DND-41 (cell line): Measurements from ENCODE around the gene HEYL.

Experiments used
- ATAC-seq: fragments of 200-7000 bp; cut with Tn5 transposase; 3 replicates; pipeline ENCODE4 v1.9.1; 2021; ENCODE audit warnings: low read depth; ENCODE audit not compliant: insufficient read depth
- DNase-seq: peaks from one replicate; pipeline ENCODE4 v3.0.0-alpha.2; 2020
- H2AFZ ChIP-seq: 2 replicates; pipeline ENCODE4 v1.6.0; 2012; ENCODE audit warnings: low read depth, low read length
- H3K27ac ChIP-seq: 2 replicates; pipeline ENCODE4 v1.5.1; 2012; ENCODE audit warnings: low read length, inconsistent platforms
- H3K27me3 ChIP-seq: fragments of 200-600 bp; sonication (generic); 2 replicates; pipeline ENCODE4 v1.6.0; 2012; ENCODE audit warnings: low read length, mild to moderate bottlenecking, inconsistent platforms; ENCODE audit not compliant: insufficient read depth, poor library complexity
- H3K36me3 ChIP-seq: 2 replicates; pipeline ENCODE4 v1.5.1; 2012; ENCODE audit warnings: low read length, inconsistent platforms; ENCODE audit not compliant: insufficient read depth
- H3K4me1 ChIP-seq: 2 replicates; pipeline ENCODE4 v1.5.1; 2012; ENCODE audit warnings: mild to moderate bottlenecking, low read length; ENCODE audit not compliant: insufficient read depth
- H3K4me2 ChIP-seq: 2 replicates; pipeline ENCODE4 v1.6.0; 2012; ENCODE audit warnings: mild to moderate bottlenecking, moderate library complexity, low read length, inconsistent platforms; ENCODE audit not compliant: insufficient read depth
- H3K4me3 ChIP-seq, 2 experiments: fragments of 200-600 bp in 1 of 2; shearing (Covaris generic) in 1 of 2; 2 replicates each; pipeline ENCODE4 v1.5.1; 2012 to 2016; ENCODE audit warnings: inconsistent platforms in 2 of 2, low read length in 2 of 2, mild to moderate bottlenecking in 2 of 2, low read depth in 1 of 2, moderate library complexity in 1 of 2
- H3K79me2 ChIP-seq: 2 replicates; pipeline ENCODE4 v1.6.0; 2012; ENCODE audit warnings: low read length, inconsistent platforms; ENCODE audit not compliant: insufficient read depth
- H3K9ac ChIP-seq: 2 replicates; pipeline ENCODE4 v1.6.0; 2012; ENCODE audit warnings: low read depth, mild to moderate bottlenecking, inconsistent platforms, low read length, moderate library complexity
- H3K9me3 ChIP-seq: 2 replicates; pipeline ENCODE4 v1.5.1; 2012; ENCODE audit warnings: low read length, moderate library complexity, mild to moderate bottlenecking, inconsistent platforms; ENCODE audit not compliant: insufficient read depth, severe bottlenecking
- H4K20me1 ChIP-seq: 2 replicates; pipeline ENCODE4 v1.6.0; 2012; ENCODE audit warnings: low read length; ENCODE audit not compliant: insufficient read depth
- EZH2 ChIP-seq: IDR thresholded peaks from 3 replicates; pipeline ENCODE4 v1.6.1; 2012; ENCODE audit warnings: borderline replicate concordance, low read depth, mild to moderate bottlenecking, moderate library complexity, low read length, inconsistent platforms; ENCODE audit not compliant: severe bottlenecking
- TF ChIP-seq, protein P1 (sequence below): IDR thresholded peaks from 2 replicates; pipeline ENCODE4 v1.5.1; 2012; ENCODE audit warnings: borderline replicate concordance, low read length, moderate library complexity, mild to moderate bottlenecking; ENCODE audit not compliant: poor library complexity, severe bottlenecking; ENCODE audit errors: extremely low read depth

HEYL gene

DNA sequence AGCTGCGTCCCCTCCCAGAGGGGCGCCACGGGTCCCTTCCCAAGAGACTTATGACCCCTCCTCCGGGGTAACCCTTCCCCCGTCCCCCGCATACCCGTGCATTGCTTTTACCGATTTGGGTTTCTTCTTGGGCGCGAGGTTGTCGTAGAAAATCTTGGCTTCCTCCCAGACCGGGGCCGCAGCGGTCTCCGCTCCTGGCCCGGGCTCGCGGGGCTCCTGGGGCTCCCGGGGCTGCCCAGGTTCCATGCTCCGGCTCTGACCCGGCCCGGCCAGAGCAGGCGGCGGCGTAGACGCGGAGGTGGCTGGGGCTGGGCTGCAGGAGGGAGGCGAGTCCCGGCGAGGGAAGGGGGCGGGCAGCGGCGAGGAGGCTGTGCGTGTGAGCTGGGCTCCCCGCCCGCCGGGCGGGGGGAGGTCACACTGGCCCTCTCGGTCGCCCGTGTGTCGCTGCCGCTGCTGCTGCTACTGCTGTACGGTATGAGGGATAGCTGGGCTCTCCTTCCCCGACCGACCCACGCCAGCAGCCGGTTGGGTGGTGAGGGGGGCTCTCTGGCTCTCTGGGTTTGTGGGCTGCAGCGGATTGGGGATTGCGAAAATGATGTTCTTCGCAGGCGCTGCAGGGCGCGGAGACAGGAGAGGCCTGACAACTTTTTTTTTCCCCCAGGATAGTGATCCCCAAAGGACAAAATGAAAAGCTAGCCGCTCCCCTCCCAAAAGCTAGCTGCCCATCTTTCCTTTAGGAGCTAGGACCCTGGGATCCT lies 32.5 kb upstream of the HEYL start, which contains the start of gene NT5C1A:
NT5C1A (minus strand) TSS at position 315 of the 758 bp plus-strand sequence; CDS start at position 246, 69 bp downstream.
- no peak within 1 kb of the TSS for H2AFZ ChIP-seq
- peaks cover 3% of the 10 kb centered on the region for H3K27me3 ChIP-seq
- ATAC-seq (no peak), DNase-seq (no peak)
- no peaks in the 10 kb centered on the region for H4K20me1 ChIP-seq
- H3K4me3 ChIP-seq, result no peak within 1 kb of the TSS
- no peak within 1 kb of the TSS for H3K4me2 ChIP-seq
- no peaks in the 10 kb centered on the region for H3K36me3 ChIP-seq
- TF ChIP-seq EZH2, result no peak
- TF ChIP-seq, protein P1, sequence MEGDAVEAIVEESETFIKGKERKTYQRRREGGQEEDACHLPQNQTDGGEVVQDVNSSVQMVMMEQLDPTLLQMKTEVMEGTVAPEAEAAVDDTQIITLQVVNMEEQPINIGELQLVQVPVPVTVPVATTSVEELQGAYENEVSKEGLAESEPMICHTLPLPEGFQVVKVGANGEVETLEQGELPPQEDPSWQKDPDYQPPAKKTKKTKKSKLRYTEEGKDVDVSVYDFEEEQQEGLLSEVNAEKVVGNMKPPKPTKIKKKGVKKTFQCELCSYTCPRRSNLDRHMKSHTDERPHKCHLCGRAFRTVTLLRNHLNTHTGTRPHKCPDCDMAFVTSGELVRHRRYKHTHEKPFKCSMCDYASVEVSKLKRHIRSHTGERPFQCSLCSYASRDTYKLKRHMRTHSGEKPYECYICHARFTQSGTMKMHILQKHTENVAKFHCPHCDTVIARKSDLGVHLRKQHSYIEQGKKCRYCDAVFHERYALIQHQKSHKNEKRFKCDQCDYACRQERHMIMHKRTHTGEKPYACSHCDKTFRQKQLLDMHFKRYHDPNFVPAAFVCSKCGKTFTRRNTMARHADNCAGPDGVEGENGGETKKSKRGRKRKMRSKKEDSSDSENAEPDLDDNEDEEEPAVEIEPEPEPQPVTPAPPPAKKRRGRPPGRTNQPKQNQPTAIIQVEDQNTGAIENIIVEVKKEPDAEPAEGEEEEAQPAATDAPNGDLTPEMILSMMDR, result no peak
- no peaks in the 10 kb centered on the region for H3K9me3 ChIP-seq
- no peak within 1 kb of the TSS for H3K27ac ChIP-seq
- H3K4me1 ChIP-seq, result no peaks in the 10 kb centered on the region
- no peaks in the 10 kb centered on the region for H3K79me2 ChIP-seq
- H3K9ac ChIP-seq, result no peak within 1 kb of the TSS

DNA sequence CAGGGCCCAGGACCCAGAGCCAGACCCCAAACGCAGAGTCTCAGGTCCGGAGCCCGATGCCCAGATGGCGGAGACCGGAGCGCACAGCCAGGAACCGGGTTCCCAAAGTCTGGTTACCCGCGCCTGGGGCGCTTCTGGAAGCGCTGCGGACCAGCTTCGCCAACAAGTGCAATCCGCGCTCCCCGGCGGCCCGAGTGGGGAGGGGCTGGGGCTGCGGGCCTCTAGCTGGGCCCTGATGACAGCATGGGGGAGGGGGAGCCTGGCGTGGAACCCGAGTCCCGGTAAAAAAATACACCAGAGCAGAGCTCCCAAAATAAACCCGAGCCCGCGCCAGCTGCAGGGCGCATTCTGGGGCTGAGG lies 32.0 kb upstream of the HEYL start:
- no peak overlapping the region for H3K4me3 ChIP-seq
- H2AFZ ChIP-seq, result no peak overlapping the region
- no peak overlapping the region for H3K4me2 ChIP-seq
- ATAC-seq (no peak), DNase-seq (no peak)
- peaks cover 3% of the 10 kb centered on the region for H3K27me3 ChIP-seq
- H3K4me1 ChIP-seq, result no peaks in the 10 kb centered on the region
- no peak overlapping the region for H3K9ac ChIP-seq
- no peaks in the 10 kb centered on the region for H3K9me3 ChIP-seq
- H3K36me3 ChIP-seq, result no peaks in the 10 kb centered on the region
- H3K79me2 ChIP-seq, result no peaks in the 10 kb centered on the region
- H4K20me1 ChIP-seq, result no peaks in the 10 kb centered on the region
- H3K27ac ChIP-seq, result no peak overlapping the region
- TF ChIP-seq, protein P1, result no peak
- no peak for TF ChIP-seq EZH2

DNA sequence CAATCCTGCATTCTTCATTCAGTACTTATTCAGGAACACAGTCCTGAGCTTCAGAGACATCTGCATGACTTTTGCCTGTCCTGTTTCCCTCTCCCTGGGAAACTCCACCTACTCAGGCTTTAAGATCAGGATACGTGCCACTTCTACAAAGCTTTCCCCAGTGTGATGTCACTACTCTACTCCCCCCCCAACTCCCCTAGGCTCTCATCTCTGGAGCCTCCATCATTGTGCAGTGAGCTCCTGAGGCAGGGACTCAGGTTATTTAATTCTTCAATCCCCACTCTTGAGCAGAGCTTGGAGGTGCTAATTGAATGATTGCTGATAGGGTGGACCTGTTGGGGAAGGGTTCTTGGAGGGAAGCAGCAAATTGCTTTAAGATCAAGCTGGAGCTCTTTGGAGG lies 31.2 kb upstream of the HEYL start:
- no peaks in the 10 kb centered on the region for H3K4me1 ChIP-seq
- TF ChIP-seq, protein P1, result no peak
- no peak for TF ChIP-seq EZH2
- H3K9me3 ChIP-seq, result no peaks in the 10 kb centered on the region
- ATAC-seq (no peak), DNase-seq (no peak)
- no peaks in the 10 kb centered on the region for H4K20me1 ChIP-seq
- H3K27me3 ChIP-seq, result peaks cover 3% of the 10 kb centered on the region
- no peaks in the 10 kb centered on the region for H3K36me3 ChIP-seq
- H3K4me2 ChIP-seq, result no peak overlapping the region
- H3K9ac ChIP-seq, result no peak overlapping the region
- H3K27ac ChIP-seq, result no peak overlapping the region
- H3K79me2 ChIP-seq, result no peaks in the 10 kb centered on the region
- H2AFZ ChIP-seq, result no peak overlapping the region
- H3K4me3 ChIP-seq, result no peak overlapping the region
